Measurements from ENCODE around the gene DPEP3.
"Not testable (repeated sequence)": the region's sequence is repeated elsewhere in the genome, so short reads cannot be mapped to it uniquely, and the experiment has no call there.

DPEP3 gene

GRCh38 chr16:67943619-67944504, 36.4 kb downstream of the DPEP3 start, which contains the start of gene LCAT:
Gene LCAT (minus strand): TSS chr16:67944120. CDS start chr16:67944101, 19 bp downstream.
- no peak for DNase-seq (ENCODE audit: low read depth)

GRCh38 chr16:67943256-67943618, 37.1 kb downstream of the DPEP3 start:
- DNase-seq (ENCODE audit: low read depth) = no peak

GRCh38 chr16:67942510-67943255, 37.6 kb downstream of the DPEP3 start:
- no peak for DNase-seq (ENCODE audit: low read depth)

GRCh38 chr16:67942200-67942509, 38.1 kb downstream of the DPEP3 start:
- DNase-seq (ENCODE audit: low read depth) = no peak

GRCh38 chr16:67941469-67942199, 38.7 kb downstream of the DPEP3 start:
- no peak for DNase-seq (ENCODE audit: low read depth)

GRCh38 chr16:67940446-67941089, 39.7 kb downstream of the DPEP3 start:
- no peak for DNase-seq (ENCODE audit: low read depth)

GRCh38 chr16:67939507-67940445, 40.5 kb downstream of the DPEP3 start:
- no peak for DNase-seq (ENCODE audit: low read depth)

GRCh38 chr16:67937713-67938112, 42.6 kb downstream of the DPEP3 start:
- DNase-seq (ENCODE audit: low read depth) = not testable (repeated sequence)

GRCh38 chr16:67936880-67937605, 43.3 kb downstream of the DPEP3 start:
- peak; percentile 63 for DNase-seq (ENCODE audit: low read depth)

GRCh38 chr16:67936124-67936879, 44.0 kb downstream of the DPEP3 start, which contains the start of gene PSMB10:
Gene PSMB10 (minus strand): TSS chr16:67936850. CDS start chr16:67936749, 101 bp downstream.
- DNase-seq (ENCODE audit: low read depth) = peak; percentile 42

GRCh38 chr16:67935402-67936123, 44.7 kb downstream of the DPEP3 start:
- DNase-seq (ENCODE audit: low read depth) = peak; percentile 96

- DNase-seq (ENCODE audit: low read depth) = no peak
Observed at GRCh38 chr16:67935101-67935401, 45.2 kb downstream of the DPEP3 start.

GRCh38 chr16:67934306-67935100, 45.8 kb downstream of the DPEP3 start:
- no peak for DNase-seq (ENCODE audit: low read depth)

- DNase-seq (ENCODE audit: low read depth) = no peak
Observed at GRCh38 chr16:67933805-67934204, 46.5 kb downstream of the DPEP3 start.

- no peak for DNase-seq (ENCODE audit: low read depth)
Observed at GRCh38 chr16:67932462-67932840, 47.8 kb downstream of the DPEP3 start.

- no peak for DNase-seq (ENCODE audit: low read depth)
Observed at GRCh38 chr16:67931712-67932461, 48.4 kb downstream of the DPEP3 start, which contains the start of gene CTRL. Gene CTRL (minus strand): TSS chr16:67931862. CDS start chr16:67931852, 10 bp downstream.

GRCh38 chr16:67930678-67931211, 49.6 kb downstream of the DPEP3 start:
- no peak for DNase-seq (ENCODE audit: low read depth)
